H1 (cell line): ENCODE results near the gene BLOC1S4. TPM values are rescaled to one million over a fixed set of nuclear protein-coding genes. Genes with fewer than 3 reads are reported as not detected.
A peak's percentile ranks its signal among the peaks of the same experiment; 100 is the strongest.

Source experiments
- CTCF ChIA-PET: fragments of 300-600 bp; sonication (Branson Sonifier 250); formaldehyde crosslinking; loops from one replicate; lab custom pipeline; 2021; ENCODE audit not compliant: partially characterized antibody; lab: Charles Lee
- POLR2A ChIA-PET: fragments of 300-600 bp; sonication (Branson Sonifier 250); formaldehyde crosslinking; loops from one replicate; lab custom pipeline; 2021; ENCODE audit warnings: inconsistent platforms; ENCODE audit not compliant: partially characterized antibody; lab: Charles Lee
- DNase-seq, 2 experiments: peaks; one replicate each; pipeline versions ENCODE4 v3.0.0 to v3.0.0-alpha.2; 2010 to 2022; ENCODE audit warnings: low spot score in 2 of 2, low read depth in 1 of 2, mixed read lengths in 1 of 2
- FAIRE-seq: peaks from 2 replicates; lab custom pipeline; 2011; peaks lifted over from hg19 to GRCh38; lab: Jason Lieb, UNC
- H2AFZ ChIP-seq: 2 replicates; pipeline ENCODE4 v1.8.1; 2012; ENCODE audit warnings: low read length, inconsistent platforms
- H2AK5ac ChIP-seq: 2 replicates; pipeline ENCODE4 v1.6.1; 2013; ENCODE audit warnings: low read depth, low read length
- H2BK120ac ChIP-seq: replicated peaks from 2 replicates; pipeline ENCODE3; 2013; ENCODE audit warnings: low read depth, low read length, inconsistent platforms
- H2BK12ac ChIP-seq: 2 replicates; pipeline ENCODE4 v1.6.1; 2013; ENCODE audit warnings: low read depth, low read length
- H2BK15ac ChIP-seq: 2 replicates; pipeline ENCODE4 v1.6.1; 2013; ENCODE audit warnings: low read length
- H2BK20ac ChIP-seq: 2 replicates; pipeline ENCODE4 v1.6.1; 2013; ENCODE audit warnings: low read length
- H2BK5ac ChIP-seq: 2 replicates; pipeline ENCODE4 v1.6.1; 2013; ENCODE audit warnings: low read depth, low read length
- H3K14ac ChIP-seq: 2 replicates; pipeline ENCODE4 v1.6.1; 2013; ENCODE audit warnings: inconsistent platforms; ENCODE audit not compliant: insufficient read length
- H3K18ac ChIP-seq: 2 replicates; pipeline ENCODE4 v1.6.1; 2013; ENCODE audit warnings: low read length; ENCODE audit errors: extremely low read depth
- H3K23ac ChIP-seq: 2 replicates; pipeline ENCODE4 v1.6.1; 2013; ENCODE audit warnings: inconsistent platforms; ENCODE audit not compliant: insufficient read length
- H3K23me2 ChIP-seq: 2 replicates; pipeline ENCODE4 v1.6.1; 2013; ENCODE audit warnings: low read depth, low read length
- H3K27ac ChIP-seq: 2 replicates; pipeline ENCODE4 v1.6.1; 2011; ENCODE audit warnings: low read depth, low read length, inconsistent platforms
- H3K27me3 ChIP-seq, 4 experiments: replicated peaks in 1 of 4; 1 replicate in 1 of 4; 2 replicates in 3 of 4; pipeline versions ENCODE4 v1.6.1 to v1.8.1; 2011 to 2013; ENCODE audit warnings: low read length in 3 of 4, mild to moderate bottlenecking in 3 of 4, inconsistent platforms in 2 of 4, mixed read lengths in 2 of 4, moderate library complexity in 1 of 4; ENCODE audit not compliant: control insufficient read depth in 3 of 4, insufficient read depth in 3 of 4; ENCODE audit errors: extremely low read depth in 1 of 4
- H3K36me3 ChIP-seq, 4 experiments: 2 replicates each; pipeline versions ENCODE4 v1.6.1 to v1.8.1; 2011 to 2013; ENCODE audit warnings: mild to moderate bottlenecking in 4 of 4, low read length in 3 of 4, moderate library complexity in 2 of 4, control low read depth in 1 of 4, inconsistent platforms in 1 of 4; ENCODE audit not compliant: insufficient read depth in 4 of 4, control insufficient read depth in 2 of 4
- H3K4ac ChIP-seq: replicated peaks from 2 replicates; pipeline ENCODE3; 2013; ENCODE audit warnings: low read length, low read depth, mixed read lengths, inconsistent platforms; ENCODE audit not compliant: insufficient read length
- H3K4me1 ChIP-seq, 4 experiments: replicated peaks in 1 of 4; 1 replicate in 1 of 4; 2 replicates in 3 of 4; pipeline versions ENCODE4 v1.6.1 to v1.8.1; 2011 to 2013; ENCODE audit warnings: low read length in 3 of 4, inconsistent platforms in 2 of 4, mixed read lengths in 1 of 4; ENCODE audit not compliant: insufficient read depth in 4 of 4, control insufficient read depth in 3 of 4
- H3K4me2 ChIP-seq, 2 experiments: 2 replicates each; pipeline versions ENCODE4 v1.6.1 to v1.8.1; 2011 to 2013; ENCODE audit warnings: low read depth in 2 of 2, low read length in 2 of 2, control low read depth in 1 of 2, inconsistent platforms in 1 of 2, mild to moderate bottlenecking in 1 of 2; ENCODE audit not compliant: insufficient read depth in 1 of 2
- H3K4me3 ChIP-seq, 4 experiments: fragments of 200-600, 300-600 bp in 1 of 4; sonication (generic), shearing (Covaris generic), sonication (Bioruptor Twin) in 1 of 4; 2 replicates each; pipeline versions ENCODE4 v1.5.1 to v1.8.1; 2011 to 2016; ENCODE audit warnings: low read length in 4 of 4, low read depth in 3 of 4, control low read depth in 2 of 4, inconsistent platforms in 2 of 4, mild to moderate bottlenecking in 2 of 4, mixed read lengths in 1 of 4, moderate library complexity in 1 of 4; ENCODE audit not compliant: insufficient read depth in 2 of 4; ENCODE audit errors: extremely low read depth in 1 of 4
- H3K56ac ChIP-seq: replicated peaks from 2 replicates; pipeline ENCODE3; 2013; ENCODE audit warnings: low read depth, mild to moderate bottlenecking, mixed read lengths, low read length, inconsistent platforms; ENCODE audit not compliant: insufficient read length
- H3K79me1 ChIP-seq: 2 replicates; pipeline ENCODE4 v1.6.1; 2013; ENCODE audit warnings: low read depth, low read length, control low read depth
- H3K79me2 ChIP-seq, 2 experiments: 2 replicates each; pipeline versions ENCODE4 v1.6.1 to v1.8.1; 2012 to 2013; ENCODE audit warnings: low read length in 2 of 2, mild to moderate bottlenecking in 2 of 2, inconsistent platforms in 1 of 2; ENCODE audit not compliant: insufficient read depth in 2 of 2, control insufficient read depth in 1 of 2
- H3K9ac ChIP-seq, 4 experiments: replicated peaks in 1 of 4; 1 replicate in 1 of 4; 2 replicates in 3 of 4; pipeline versions ENCODE4 v1.6.1 to v1.8.1; 2011 to 2013; ENCODE audit warnings: low read depth in 3 of 4, low read length in 3 of 4, control low read depth in 2 of 4, mild to moderate bottlenecking in 2 of 4, moderate library complexity in 2 of 4, inconsistent platforms in 1 of 4; ENCODE audit errors: extremely low read depth in 1 of 4
- H3K9me3 ChIP-seq, 2 experiments: 2 replicates each; pipeline versions ENCODE4 v1.6.1 to v1.8.1; 2012 to 2013; ENCODE audit warnings: mild to moderate bottlenecking in 2 of 2, moderate library complexity in 2 of 2, control low read depth in 1 of 2, inconsistent platforms in 1 of 2, low read depth in 1 of 2, low read length in 1 of 2, mixed read lengths in 1 of 2; ENCODE audit not compliant: insufficient read depth in 2 of 2
- H4K20me1 ChIP-seq, 2 experiments: replicated peaks in 1 of 2; 2 replicates each; pipeline versions ENCODE3 to v1.8.1; 2011 to 2013; ENCODE audit warnings: inconsistent platforms in 2 of 2, low read length in 2 of 2, mild to moderate bottlenecking in 1 of 2; ENCODE audit not compliant: insufficient read depth in 2 of 2, control insufficient read depth in 1 of 2
- H4K5ac ChIP-seq: 2 replicates; pipeline ENCODE4 v1.6.1; 2013; ENCODE audit warnings: low read length, low read depth, mixed read lengths, inconsistent platforms; ENCODE audit not compliant: insufficient read length
- H4K8ac ChIP-seq: 2 replicates; pipeline ENCODE4 v1.8.0; 2013; ENCODE audit warnings: mild to moderate bottlenecking, moderate library complexity, low read length, inconsistent platforms; ENCODE audit not compliant: insufficient read depth; ENCODE audit errors: extremely low read depth
- H4K91ac ChIP-seq: replicated peaks from 2 replicates; pipeline ENCODE3; 2013; ENCODE audit warnings: low read length, mixed read lengths, inconsistent platforms; ENCODE audit not compliant: insufficient read length
- CHD2 ChIP-seq: IDR thresholded peaks from 2 replicates; pipeline ENCODE4 v1.6.1; 2012; ENCODE audit warnings: low read length, improper control_type of control experiment
- CTBP2 ChIP-seq: IDR thresholded peaks from 2 replicates; pipeline ENCODE4 v1.7.0; 2011; ENCODE audit warnings: borderline replicate concordance, mild to moderate bottlenecking, moderate library complexity, mixed read lengths, low read length; ENCODE audit not compliant: insufficient read depth, insufficient read length
- EP300 ChIP-seq, 2 experiments: IDR thresholded peaks; 1 replicate in 1 of 2; 2 replicates in 1 of 2; pipeline ENCODE4 v1.6.1; 2011 to 2012; ENCODE audit warnings: low read depth in 2 of 2, low read length in 2 of 2, mild to moderate bottlenecking in 2 of 2, borderline replicate concordance in 1 of 2, inconsistent platforms in 1 of 2, moderate library complexity in 1 of 2
- NRF1 ChIP-seq: IDR thresholded peaks from 2 replicates; pipeline ENCODE4 v1.6.1; 2011; ENCODE audit warnings: mild to moderate bottlenecking, low read depth, low read length, improper control_type of control experiment
- SAP30 ChIP-seq: fragments of 300-600 bp; sonication (generic); IDR thresholded peaks from 2 replicates; pipeline ENCODE4 v1.7.1; 2012; ENCODE audit warnings: low read length, moderate library complexity, mild to moderate bottlenecking, inconsistent platforms; ENCODE audit not compliant: insufficient read depth, insufficient replicate concordance
- SIX5 ChIP-seq: IDR thresholded peaks from 2 replicates; pipeline ENCODE4 v1.6.1; 2011; ENCODE audit warnings: mild to moderate bottlenecking, low read depth, low read length
- SP4 ChIP-seq: IDR thresholded peaks from 2 replicates; pipeline ENCODE4 v1.6.1; 2012; ENCODE audit warnings: low read length, inconsistent platforms
- TCF12 ChIP-seq: IDR thresholded peaks from 2 replicates; pipeline ENCODE4 v1.6.1; 2011; ENCODE audit warnings: low read depth, mild to moderate bottlenecking, low read length
- WGBS, 2 experiments: shearing (Covaris generic) in 1 of 2; methylation state at CpG; one replicate each; pipeline versions ENCODE4 v1.1.6 to v1.1.7; 2013 to 2015; ENCODE audit warnings: low lambda C conversion rate in 2 of 2, mixed read lengths in 2 of 2, inconsistent platforms in 1 of 2, low coverage in 1 of 2, missing lambda C conversion rate in 1 of 2; ENCODE audit not compliant: insufficient replicate concordance in 2 of 2, insufficient coverage in 1 of 2, insufficient read length in 1 of 2; ENCODE audit errors: extremely low coverage in 1 of 2, missing lambda C conversion rate in 1 of 2; 5-methylcytosine and 5-hydroxymethylcytosine counted together
- polyA plus RNA-seq, 7 experiments: library from polyadenylated mRNA; depleted of rRNA in 3 of 7; stranded (reverse) in 5 of 7; unstranded in 2 of 7; fragments of >200 nt in 5 of 7; fragments of 200-250 nt in 2 of 7; gene quantifications; 1 replicate in 5 of 7; 2 replicates in 1 of 7; 4 replicates in 1 of 7; pipeline versions ENCODE4 v1.2.1 to v1.2.3, GENCODE V29; 2011 to 2013; ENCODE audit warnings: missing spikeins in 2 of 7, mixed read lengths in 2 of 7
- total RNA-seq: library from RNA; stranded (reverse); fragmentation: NEBNext Ultra II Directional; extraction: Animal tissue kit (Norgen Biotek cat#: 25700); gene quantifications from 2 replicates; pipeline ENCODE4 v1.2.1, GENCODE V29; 2021

Gene BLOC1S4
- total and polyA plus RNA-seq, 2 of the 8 experiments (the other 6 are each of a cell fraction or from before 2014, with no cell fraction given) = 19.1 to 27.8 TPM

GRCh38 chr4:6753103-6753560 is 37.2 kb downstream of the BLOC1S4 start:
- no peak overlapping the region for H3K23ac ChIP-seq
- CTCF ChIA-PET = no interaction called here

More at GRCh38 chr4:6753103-6753560, 37.2 kb downstream of the BLOC1S4 start:
- no peaks in the 10 kb centered on the region for H3K79me2 ChIP-seq
- H4K20me1 ChIP-seq = no peaks in the 10 kb centered on the region
- no peak overlapping the region for H3K56ac ChIP-seq
- no peak overlapping the region for H2BK12ac ChIP-seq
- H3K4me1 ChIP-seq = peaks cover 0 to 6% (median 0%) of the 10 kb centered on the region in 4 experiments; a peak in 2 of 7 replicates
- no peak overlapping the region for H3K27ac ChIP-seq
- H3K18ac ChIP-seq = no peak overlapping the region
- H2BK120ac ChIP-seq = no peak overlapping the region
- H3K4ac ChIP-seq = no peak overlapping the region
- no peaks in the 10 kb centered on the region for H3K23me2 ChIP-seq
- H2BK5ac ChIP-seq = no peak overlapping the region
- no peaks in the 10 kb centered on the region for H3K27me3 ChIP-seq
- H3K36me3 ChIP-seq = no peaks in the 10 kb centered on the region
- no peak overlapping the region for H3K4me2 ChIP-seq
- no peak for DNase-seq
- peak overlapping the region; percentile 16; the same call in 1 of the 2 replicates for H2AFZ ChIP-seq
- no peak overlapping the region for H3K4me3 ChIP-seq
- H3K9me3 ChIP-seq = peaks cover 0 to 2% of the 10 kb centered on the region in 2 experiments; a peak in 2 of 4 replicates
- WGBS, 2 experiments = 86% methylated on average over 15 of the region's 18 CpGs; no CpG with 5 or more reads in 1 of the 2 experiments
- H4K91ac ChIP-seq = no peak overlapping the region
- H2BK15ac ChIP-seq = no peak overlapping the region
- H4K8ac ChIP-seq = peak overlapping the region; percentile 86
- H3K14ac ChIP-seq = no peak overlapping the region
- no peak overlapping the region for H2BK20ac ChIP-seq
- no peak overlapping the region for H2AK5ac ChIP-seq
- no peak overlapping the region for H3K9ac ChIP-seq
- H4K5ac ChIP-seq = no peak overlapping the region
- H3K79me1 ChIP-seq = no peaks in the 10 kb centered on the region
- POLR2A ChIA-PET = no interaction called here
- FAIRE-seq = no peak
- no peak for TF ChIP-seq CTBP2
- TF ChIP-seq SAP30 = no peak
- no peak for TF ChIP-seq NRF1
- no peak for TF ChIP-seq SIX5
- TF ChIP-seq SP4 = no peak
- TF ChIP-seq CHD2 = no peak
- TF ChIP-seq TCF12 = no peak
- no peak for TF ChIP-seq EP300 (IDR thresholded peaks at IDR 0.05; ENCODE audit: borderline replicate concordance in 1 of 2, low read depth in 2 of 2, low read length in 2 of 2)
